ENCODE measurements around the gene NFATC1.

Gene NFATC1

GRCh38 chr18:79485788-79486355 is 90.1 kb downstream of the NFATC1 start:
- TF ChIP-seq SIN3A (IDR thresholded peaks at IDR 0.05; ENCODE audit: borderline replicate concordance, insufficient read depth, low read length), result no peak
- TF ChIP-seq, protein P1, sequence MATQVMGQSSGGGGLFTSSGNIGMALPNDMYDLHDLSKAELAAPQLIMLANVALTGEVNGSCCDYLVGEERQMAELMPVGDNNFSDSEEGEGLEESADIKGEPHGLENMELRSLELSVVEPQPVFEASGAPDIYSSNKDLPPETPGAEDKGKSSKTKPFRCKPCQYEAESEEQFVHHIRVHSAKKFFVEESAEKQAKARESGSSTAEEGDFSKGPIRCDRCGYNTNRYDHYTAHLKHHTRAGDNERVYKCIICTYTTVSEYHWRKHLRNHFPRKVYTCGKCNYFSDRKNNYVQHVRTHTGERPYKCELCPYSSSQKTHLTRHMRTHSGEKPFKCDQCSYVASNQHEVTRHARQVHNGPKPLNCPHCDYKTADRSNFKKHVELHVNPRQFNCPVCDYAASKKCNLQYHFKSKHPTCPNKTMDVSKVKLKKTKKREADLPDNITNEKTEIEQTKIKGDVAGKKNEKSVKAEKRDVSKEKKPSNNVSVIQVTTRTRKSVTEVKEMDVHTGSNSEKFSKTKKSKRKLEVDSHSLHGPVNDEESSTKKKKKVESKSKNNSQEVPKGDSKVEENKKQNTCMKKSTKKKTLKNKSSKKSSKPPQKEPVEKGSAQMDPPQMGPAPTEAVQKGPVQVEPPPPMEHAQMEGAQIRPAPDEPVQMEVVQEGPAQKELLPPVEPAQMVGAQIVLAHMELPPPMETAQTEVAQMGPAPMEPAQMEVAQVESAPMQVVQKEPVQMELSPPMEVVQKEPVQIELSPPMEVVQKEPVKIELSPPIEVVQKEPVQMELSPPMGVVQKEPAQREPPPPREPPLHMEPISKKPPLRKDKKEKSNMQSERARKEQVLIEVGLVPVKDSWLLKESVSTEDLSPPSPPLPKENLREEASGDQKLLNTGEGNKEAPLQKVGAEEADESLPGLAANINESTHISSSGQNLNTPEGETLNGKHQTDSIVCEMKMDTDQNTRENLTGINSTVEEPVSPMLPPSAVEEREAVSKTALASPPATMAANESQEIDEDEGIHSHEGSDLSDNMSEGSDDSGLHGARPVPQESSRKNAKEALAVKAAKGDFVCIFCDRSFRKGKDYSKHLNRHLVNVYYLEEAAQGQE (IDR thresholded peaks at IDR 0.05; ENCODE audit: insufficient read depth in 1 of 2, low read depth in 2 of 2, low read length in 2 of 2), result no peak
- TF ChIP-seq POLR2AphosphoS5 (IDR thresholded peaks at IDR 0.05; ENCODE audit: low read depth, low read length), result 0 out of 2 replicates have a peak, but pooled peaks have one; percentile 27

DNA sequence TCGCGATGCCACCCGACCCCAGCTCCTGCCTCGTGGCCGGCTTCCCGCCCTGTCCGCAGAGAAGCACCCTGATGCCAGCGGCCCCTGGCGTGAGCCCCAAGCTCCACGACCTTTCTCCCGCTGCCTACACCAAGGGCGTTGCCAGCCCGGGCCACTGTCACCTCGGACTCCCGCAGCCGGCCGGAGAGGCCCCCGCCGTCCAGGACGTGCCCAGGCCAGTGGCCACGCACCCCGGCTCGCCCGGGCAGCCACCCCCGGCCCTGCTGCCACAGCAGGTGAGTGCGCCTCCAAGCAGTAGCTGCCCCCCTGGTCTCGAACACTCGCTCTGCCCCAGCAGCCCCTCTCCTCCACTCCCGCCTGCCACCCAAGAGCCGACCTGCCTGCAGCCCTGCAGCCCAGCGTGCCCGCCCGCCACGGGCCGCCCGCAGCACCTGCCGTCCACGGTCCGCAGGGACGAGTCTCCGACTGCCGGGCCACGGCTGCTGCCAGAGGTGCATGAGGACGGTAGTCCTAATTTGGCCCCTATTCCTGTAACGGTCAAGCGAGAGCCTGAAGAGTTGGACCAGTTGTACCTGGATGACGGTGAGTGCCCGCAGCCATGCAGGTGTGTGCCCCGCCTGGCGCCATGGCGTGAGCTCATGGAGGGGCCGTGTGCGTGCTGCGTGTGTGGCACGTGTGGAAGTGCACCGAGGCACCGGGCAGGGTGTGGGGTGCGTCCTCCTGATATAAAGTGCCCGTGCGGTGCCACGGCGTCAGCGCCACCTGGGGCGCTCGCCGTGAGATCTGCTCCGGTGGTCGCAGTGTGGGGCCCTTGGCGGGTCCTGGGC is 90.8 kb downstream of the NFATC1 start:
- no peak for TF ChIP-seq POLR2AphosphoS5 (IDR thresholded peaks at IDR 0.05; ENCODE audit: low read depth, low read length)
- no peak for TF ChIP-seq FOXP2 (optimal IDR thresholded peaks at IDR 0.05; ENCODE audit: borderline replicate concordance, extremely low read depth, extremely low read length, insufficient read depth)
- no peak for TF ChIP-seq SIN3A (IDR thresholded peaks at IDR 0.05; ENCODE audit: borderline replicate concordance, insufficient read depth, low read length)
- TF ChIP-seq, protein P1 (IDR thresholded peaks at IDR 0.05; ENCODE audit: insufficient read depth in 1 of 2, low read depth in 2 of 2, low read length in 2 of 2), result no peak
- TF ChIP-seq TAF1 (IDR thresholded peaks at IDR 0.05; ENCODE audit: borderline replicate concordance, insufficient read depth, low read length), result no peak

DNA sequence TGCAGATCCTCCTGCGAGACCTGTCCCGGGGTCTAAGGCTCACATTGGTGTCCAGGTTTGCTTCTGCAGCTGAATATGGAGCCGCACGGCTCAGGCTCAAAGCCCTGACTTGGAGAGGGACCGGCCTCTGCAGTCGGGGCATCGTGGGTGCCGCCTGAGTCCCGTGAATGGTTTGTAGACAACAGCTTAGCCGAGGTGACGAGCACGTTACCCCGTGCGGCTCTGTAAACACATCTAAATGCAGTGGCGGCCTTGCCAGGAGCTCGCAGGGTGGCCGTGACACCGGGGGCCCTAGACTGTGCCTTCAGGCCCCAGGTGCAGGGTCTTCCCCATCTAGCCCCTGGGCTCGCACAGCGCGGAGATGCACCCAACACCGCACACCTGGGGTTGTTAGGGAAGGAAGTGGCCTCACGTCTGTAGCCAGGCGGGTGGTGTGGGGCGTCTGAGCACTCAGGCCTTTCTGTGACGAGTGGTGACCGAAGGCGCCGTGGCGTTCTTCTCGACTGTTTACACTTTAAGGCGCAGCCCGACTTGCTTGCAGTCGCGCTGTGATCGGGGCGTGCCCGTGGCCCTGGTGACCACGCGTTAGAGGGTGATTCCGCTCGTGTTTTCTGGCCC is 91.6 kb downstream of the NFATC1 start:
- TF ChIP-seq TAF1 (IDR thresholded peaks at IDR 0.05; ENCODE audit: borderline replicate concordance, insufficient read depth, low read length) (no peak), SIN3A (IDR thresholded peaks at IDR 0.05; ENCODE audit: borderline replicate concordance, insufficient read depth, low read length) (no peak), POLR2AphosphoS5 (IDR thresholded peaks at IDR 0.05; ENCODE audit: low read depth, low read length) (no peak), FOXP2 (optimal IDR thresholded peaks at IDR 0.05; ENCODE audit: borderline replicate concordance, extremely low read depth, extremely low read length, insufficient read depth) (no peak)
- TF ChIP-seq, protein P1 (IDR thresholded peaks at IDR 0.05; ENCODE audit: insufficient read depth in 1 of 2, low read depth in 2 of 2, low read length in 2 of 2), result no peak

DNA sequence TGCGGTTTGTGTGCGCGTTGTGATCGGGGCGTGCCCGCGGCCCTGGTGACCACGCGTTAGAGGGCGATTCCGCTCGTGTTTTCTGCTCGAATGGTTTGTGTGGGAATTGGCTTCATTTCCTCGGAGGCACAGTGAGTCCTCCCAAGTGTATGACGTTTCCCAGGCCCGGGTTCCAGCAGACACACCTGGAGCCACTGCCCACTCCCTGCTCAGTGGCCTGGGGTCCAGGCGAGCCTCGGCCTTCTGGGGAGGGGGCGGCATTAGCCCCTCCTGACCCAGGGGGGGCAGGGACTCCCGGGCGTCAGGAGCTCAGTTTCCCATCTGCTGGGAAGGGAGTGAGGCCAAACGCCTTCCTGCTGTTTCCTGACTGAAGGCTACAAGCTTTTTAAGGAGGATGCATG is 92.1 kb downstream of the NFATC1 start:
- no peak for TF ChIP-seq POLR2AphosphoS5 (IDR thresholded peaks at IDR 0.05; ENCODE audit: low read depth, low read length)
- no peak for TF ChIP-seq TAF1 (IDR thresholded peaks at IDR 0.05; ENCODE audit: borderline replicate concordance, insufficient read depth, low read length)
- TF ChIP-seq SIN3A (IDR thresholded peaks at IDR 0.05; ENCODE audit: borderline replicate concordance, insufficient read depth, low read length), result no peak
- TF ChIP-seq, protein P1 (IDR thresholded peaks at IDR 0.05; ENCODE audit: insufficient read depth in 1 of 2, low read depth in 2 of 2, low read length in 2 of 2), result no peak
- no peak for TF ChIP-seq FOXP2 (optimal IDR thresholded peaks at IDR 0.05; ENCODE audit: borderline replicate concordance, extremely low read depth, extremely low read length, insufficient read depth)
